Measurements from ENCODE around the gene SERPINA7.

DNA sequence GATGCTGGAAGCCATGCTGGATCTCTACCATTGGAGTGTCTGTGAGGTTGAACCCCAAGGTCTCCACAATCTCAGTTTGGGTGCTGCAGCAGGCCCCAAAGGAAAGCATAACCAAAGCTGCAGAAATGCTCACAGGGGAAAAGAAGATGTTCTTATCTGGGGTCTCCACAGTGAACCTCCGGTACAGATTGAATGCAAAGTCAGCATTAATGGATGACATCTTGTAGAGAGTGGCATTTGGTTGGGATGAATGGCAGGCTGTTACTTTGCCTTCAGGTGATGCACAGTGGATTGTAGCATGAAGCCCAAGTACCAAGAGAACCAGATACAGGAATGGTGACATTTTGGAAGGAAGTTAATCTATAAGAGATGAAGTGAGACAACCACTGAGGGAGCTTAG is 1.8 kb downstream of the SERPINA7 start:
- TF ChIP-seq, protein P1, sequence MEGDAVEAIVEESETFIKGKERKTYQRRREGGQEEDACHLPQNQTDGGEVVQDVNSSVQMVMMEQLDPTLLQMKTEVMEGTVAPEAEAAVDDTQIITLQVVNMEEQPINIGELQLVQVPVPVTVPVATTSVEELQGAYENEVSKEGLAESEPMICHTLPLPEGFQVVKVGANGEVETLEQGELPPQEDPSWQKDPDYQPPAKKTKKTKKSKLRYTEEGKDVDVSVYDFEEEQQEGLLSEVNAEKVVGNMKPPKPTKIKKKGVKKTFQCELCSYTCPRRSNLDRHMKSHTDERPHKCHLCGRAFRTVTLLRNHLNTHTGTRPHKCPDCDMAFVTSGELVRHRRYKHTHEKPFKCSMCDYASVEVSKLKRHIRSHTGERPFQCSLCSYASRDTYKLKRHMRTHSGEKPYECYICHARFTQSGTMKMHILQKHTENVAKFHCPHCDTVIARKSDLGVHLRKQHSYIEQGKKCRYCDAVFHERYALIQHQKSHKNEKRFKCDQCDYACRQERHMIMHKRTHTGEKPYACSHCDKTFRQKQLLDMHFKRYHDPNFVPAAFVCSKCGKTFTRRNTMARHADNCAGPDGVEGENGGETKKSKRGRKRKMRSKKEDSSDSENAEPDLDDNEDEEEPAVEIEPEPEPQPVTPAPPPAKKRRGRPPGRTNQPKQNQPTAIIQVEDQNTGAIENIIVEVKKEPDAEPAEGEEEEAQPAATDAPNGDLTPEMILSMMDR (IDR thresholded peaks at IDR 0.05; ENCODE audit: insufficient read depth, low read depth, low read length), result no peak
- TF ChIP-seq EZH2 (IDR thresholded peaks at IDR 0.05; ENCODE audit: insufficient read depth, low read length), result no peak
